GM19043 (cell line): Measurements from ENCODE around the gene NMT2.

ENCODE experiments used
- ATAC-seq: cut with Tn5 transposase; IDR thresholded peaks from one replicate; pipeline ENCODE4 v1.9.1; 2021; ENCODE audit warnings: low read depth; ENCODE audit not compliant: unreplicated experiment

NMT2 gene

GRCh38 chr10:15182540-15183207, 14.2 kb upstream of the NMT2 start:
- ATAC-seq = no peak

DNA sequence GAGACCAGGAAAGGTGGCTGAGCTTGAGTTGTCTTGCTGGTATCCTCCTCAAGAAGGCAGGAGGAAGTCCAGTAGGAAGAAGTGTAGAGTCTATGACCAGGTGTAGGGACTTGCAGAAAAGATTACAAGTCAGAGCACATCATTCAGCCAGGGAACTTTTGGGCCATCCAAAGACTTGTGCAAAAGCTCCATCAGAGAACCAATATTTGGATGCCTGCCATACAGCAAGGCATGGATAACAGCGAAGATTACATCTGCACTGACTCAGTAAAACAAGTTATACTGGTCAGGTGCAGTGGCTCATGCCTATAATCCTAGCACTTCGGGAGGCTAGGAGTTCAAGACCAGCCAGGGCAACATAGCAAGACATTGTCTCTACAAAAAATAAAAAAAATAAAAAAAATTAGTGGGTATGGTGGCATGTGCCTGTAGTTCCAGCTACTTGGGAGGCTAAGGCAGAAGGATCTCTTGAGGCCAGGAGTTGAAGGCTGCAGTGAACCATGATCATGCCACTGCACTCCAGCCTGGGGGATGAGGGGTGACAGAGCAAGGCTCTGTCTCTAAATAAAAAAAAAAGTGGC, 13.2 kb upstream of the NMT2 start:
- no peak for ATAC-seq

DNA sequence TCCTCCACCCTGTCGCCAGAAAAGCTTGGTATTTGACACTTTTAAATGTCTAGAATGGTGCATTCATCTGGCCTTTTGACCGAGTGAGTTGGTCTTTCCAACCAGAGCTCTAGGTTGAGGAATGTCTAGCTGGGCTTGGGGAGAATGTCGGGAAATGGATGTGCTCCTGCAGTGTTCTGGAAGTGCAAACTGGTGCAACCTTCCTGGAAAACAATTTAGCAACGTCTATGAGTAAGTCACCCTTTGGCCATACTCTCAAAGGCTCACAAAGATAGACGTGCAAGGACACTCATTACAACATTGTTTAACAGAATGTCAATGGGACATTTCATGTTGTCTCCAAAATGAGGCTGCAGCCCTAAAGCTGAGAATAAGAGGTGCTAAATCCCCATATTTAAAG, 12.2 kb upstream of the NMT2 start:
- no peak for ATAC-seq

DNA sequence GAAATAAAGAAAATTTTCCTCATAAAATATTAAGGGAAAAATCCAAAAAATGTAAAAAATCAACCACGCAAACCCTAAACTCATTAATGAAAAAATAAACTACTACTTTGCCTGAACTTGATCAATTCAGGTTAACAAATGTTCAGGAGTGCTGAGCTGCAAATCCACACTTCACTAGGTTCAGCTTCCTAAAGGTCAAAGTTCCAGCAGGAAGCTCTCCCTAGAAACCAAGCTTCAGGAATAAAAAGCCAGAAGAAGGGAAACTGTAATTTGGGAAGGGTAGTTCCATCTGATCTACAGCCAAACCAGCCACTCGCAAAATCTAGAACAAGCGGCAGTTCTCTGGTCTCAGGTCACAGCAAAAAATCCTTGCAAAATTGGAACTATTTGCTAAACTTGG, 7.8 kb upstream of the NMT2 start:
- ATAC-seq = no peak

DNA sequence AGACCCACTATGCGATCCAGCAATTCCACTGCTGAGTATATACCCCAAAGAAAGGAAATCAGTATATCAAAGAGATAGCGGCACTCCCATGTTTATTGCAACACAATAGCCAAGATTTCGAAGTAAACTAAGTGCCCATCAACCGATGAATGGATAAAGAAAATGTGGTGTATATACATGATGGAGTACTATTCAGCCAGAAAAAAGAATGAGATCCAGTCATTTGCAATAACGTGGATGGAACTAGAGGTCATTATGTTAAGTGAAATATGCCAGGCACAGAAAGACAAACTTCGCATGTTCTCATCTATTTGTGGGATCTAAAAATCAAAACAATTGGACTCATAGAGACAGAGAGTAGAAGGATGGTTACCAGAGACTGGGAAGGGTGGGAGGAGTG, 7.1 kb upstream of the NMT2 start:
- ATAC-seq = no peak

DNA sequence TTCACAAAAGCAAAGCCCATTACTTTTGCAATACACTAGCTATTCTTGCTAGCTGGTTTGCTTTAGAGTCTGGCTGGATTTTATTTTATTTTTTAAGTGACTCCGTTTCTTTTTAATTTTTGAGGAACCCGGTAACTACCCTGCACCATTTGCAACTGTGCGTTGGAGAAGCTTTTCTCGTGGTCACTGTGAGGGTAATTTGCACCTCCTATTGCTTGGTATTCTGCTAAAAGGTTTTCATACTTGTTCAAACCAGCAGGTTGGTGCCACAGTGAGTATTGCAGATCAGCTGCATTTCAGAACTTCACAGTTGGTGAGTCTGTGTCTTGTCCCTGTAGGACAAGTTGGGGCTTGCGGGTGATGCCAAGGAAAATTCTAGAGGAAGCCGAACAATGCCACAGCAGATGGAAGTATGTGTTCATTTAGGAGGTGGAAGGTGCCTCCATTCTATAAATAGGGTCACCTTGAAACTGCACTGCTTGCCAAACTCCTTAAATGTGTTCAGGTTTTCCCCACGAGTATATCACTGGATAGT, 3.9 kb upstream of the NMT2 start:
- no peak for ATAC-seq

DNA sequence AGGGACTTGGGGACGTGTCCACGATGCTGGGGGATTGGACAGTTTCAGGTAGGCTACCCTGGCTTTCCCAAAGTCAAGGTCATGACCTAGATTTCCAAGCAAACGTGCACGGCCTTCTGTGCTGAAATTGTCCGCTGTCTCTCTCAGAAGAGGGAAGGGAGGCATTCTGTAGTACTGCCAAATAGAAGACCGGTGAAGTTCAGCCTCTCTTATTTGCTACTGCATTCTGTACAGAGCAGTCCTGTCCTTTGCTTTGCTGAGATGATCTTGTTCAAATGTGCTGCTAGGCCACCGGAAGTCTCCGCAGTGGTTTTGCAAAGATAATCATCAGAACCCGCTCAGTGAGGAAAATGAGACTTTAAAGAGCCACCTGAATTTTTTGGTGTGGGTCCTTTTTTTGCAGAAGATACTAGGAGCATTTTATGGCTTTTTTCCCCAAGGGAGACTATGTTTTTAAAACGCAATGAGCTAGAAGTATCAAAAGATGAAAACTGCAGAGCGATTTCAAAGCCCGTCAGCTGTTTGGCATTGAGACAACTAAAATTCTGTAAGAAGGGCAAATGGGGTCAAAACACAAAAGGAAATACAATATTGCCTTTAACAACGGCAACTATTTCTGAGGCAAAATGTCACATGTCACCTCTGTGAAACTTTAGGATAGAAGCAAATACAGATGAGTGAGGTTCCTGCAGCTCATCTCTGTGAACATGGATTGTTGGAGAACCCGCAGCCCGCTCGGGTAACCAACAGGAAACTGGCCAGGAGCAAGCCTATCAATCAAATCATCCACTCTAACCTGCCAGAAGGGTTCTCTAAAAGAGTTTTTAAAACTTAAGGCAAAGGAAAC, 1.3 kb upstream of the NMT2 start:
- ATAC-seq = no peak

GRCh38 chr10:15168786-15169554, 477 bp upstream of the NMT2 start:
- peak; percentile 40 for ATAC-seq

- peak; percentile 44 for ATAC-seq
Observed at GRCh38 chr10:15167411-15168290, 842 bp downstream of the NMT2 start.

DNA sequence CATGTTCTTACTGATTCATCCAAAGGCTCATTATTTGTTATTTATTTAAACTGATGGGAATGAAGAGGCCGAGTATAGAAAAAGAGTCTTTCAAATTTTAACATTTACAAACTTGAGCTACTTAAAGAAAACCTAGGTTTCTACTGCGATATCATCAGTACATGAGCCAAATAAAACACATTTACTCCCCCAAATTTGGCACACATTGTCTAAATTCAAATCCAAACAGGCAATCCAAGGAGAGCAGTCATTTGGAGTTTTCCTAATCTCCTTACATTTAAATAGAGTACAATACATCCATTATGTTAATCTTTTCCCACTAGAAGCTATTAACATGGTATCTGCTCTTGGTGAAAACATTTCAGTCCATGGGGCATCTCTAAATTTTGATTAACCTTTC, 2.2 kb downstream of the NMT2 start:
- ATAC-seq = no peak

GRCh38 chr10:15163253-15163828, 5.2 kb downstream of the NMT2 start:
- ATAC-seq = no peak

DNA sequence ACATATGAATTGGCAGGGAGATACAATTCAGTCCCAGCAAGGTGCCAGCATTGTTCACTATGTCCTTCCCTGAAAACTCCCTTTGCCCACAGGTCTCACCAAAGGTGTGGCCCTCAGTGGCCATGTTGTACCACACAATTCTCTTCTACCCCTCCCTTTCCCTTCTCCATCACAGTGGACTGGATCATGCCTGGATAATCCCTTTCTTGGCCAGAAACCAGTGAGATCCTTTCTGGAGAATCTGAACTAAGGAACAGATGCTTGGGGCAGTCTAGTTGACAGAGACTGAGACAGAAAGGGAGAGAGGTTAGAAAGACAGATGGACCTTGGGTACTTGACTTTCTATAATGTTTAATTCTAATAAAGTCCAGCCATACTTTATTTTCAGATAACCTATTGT, 9.5 kb downstream of the NMT2 start:
- no peak for ATAC-seq

DNA sequence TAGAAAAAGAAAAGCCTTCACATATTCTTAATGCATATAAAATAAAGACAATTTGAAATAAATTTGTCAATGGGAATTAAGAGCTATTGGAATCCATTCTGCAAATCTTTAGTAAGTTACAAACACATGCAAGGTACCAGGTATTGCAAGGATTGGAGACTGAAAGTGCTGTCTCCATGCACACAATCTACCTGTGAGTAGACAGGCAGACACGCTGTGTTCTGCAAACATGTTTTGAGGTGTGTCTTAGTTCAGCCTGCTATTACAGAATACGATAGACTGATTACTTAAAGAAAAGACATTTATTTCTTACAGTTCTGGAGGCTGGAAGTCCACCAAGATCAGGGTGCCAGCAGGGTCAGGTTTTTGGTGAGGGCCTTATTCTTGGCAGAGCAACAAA, 10.0 kb downstream of the NMT2 start:
- ATAC-seq = no peak

- no peak for ATAC-seq
Observed at GRCh38 chr10:15155978-15156656, 12.4 kb downstream of the NMT2 start.

- no peak for ATAC-seq
Observed at GRCh38 chr10:15152556-15152955, 15.9 kb downstream of the NMT2 start.

- no peak for ATAC-seq
Observed at GRCh38 chr10:15150563-15150962, 17.9 kb downstream of the NMT2 start.

- ATAC-seq = no peak
Observed at GRCh38 chr10:15149042-15149771, 19.3 kb downstream of the NMT2 start.
